ENCODE results near the gene TMEFF2. TPM values are rescaled to one million over a fixed set of nuclear protein-coding genes. Genes with fewer than 3 reads are reported as not detected.

TMEFF2 gene
- total RNA-seq, 2 experiments from 2014 or later = not detected

- no TSS peak for BruUV-seq (replicated peaks)
- no peak overlapping the region for H3K4me3 ChIP-seq (ENCODE audit: low read depth, low read length, poor library complexity, severe bottlenecking)
- no peak overlapping the region for H2AFZ ChIP-seq (ENCODE audit: low read length)
- no peaks in the 10 kb centered on the region for H3K9me2 ChIP-seq (ENCODE audit: insufficient read depth, low read length)
- H4K20me1 ChIP-seq (ENCODE audit: insufficient read depth, low read length) = no peaks in the 10 kb centered on the region
- DNase-seq (ENCODE audit: low spot score) = no peak
- no peaks in the 10 kb centered on the region for H3K9me3 ChIP-seq (ENCODE audit: low read length)
- no peaks in the 10 kb centered on the region for H3K4me1 ChIP-seq (ENCODE audit: insufficient read depth, low read length, poor library complexity, severe bottlenecking)
- no peak overlapping the region for H3K27ac ChIP-seq (ENCODE audit: low read depth, low read length, poor library complexity, severe bottlenecking)
- TF ChIP-seq EZH2phosphoT487 (IDR thresholded peaks at IDR 0.05; ENCODE audit: borderline replicate concordance, low read depth, low read length) = no peak
- no peak for TF ChIP-seq CTCF (conservative IDR thresholded peaks at IDR 0.05; ENCODE audit: low read length)
- CTCF ChIA-PET (ENCODE audit: unreplicated experiment) = no interaction called here
- H3K79me2 ChIP-seq (ENCODE audit: insufficient read depth, low read depth, low read length) = no peaks in the 10 kb centered on the region
- no peaks in the 10 kb centered on the region for H3K36me3 ChIP-seq (ENCODE audit: insufficient read depth, low read length)
- no peak overlapping the region for H3K4me2 ChIP-seq (ENCODE audit: low read length)
- POLR2A ChIA-PET = interaction anchor here (0.6 kb wide), 1 partner anchor 313 kb away, joined by 3 read pairs; no protein-coding TSS in a partner anchor
- intact Hi-C loops (cut with micrococcal nuclease; ENCODE audit: unreplicated experiment) = no loop called here
Measured at GRCh38 chr2:191981706-191982105, 213.0 kb downstream of the TMEFF2 start.

DNA sequence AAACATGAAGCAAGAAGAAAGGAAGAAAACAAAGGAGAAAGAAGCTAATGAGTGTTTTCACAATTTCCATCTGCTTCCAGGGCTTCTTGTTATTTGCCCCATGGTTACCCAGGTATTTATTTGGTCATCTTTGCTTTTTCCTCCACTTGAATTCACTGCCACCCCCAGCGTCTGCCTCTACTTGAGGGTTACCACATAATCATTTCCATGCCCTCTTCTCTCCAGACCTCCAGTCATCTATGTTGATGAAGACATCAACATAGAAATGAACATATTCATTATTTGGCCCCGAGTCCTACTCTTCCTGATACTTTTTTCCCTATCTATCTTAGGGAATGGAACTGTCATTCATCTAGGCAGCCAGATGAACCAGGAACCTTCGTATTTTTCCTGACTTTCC, 214.2 kb downstream of the TMEFF2 start:
- Histone ChIP-seq H3K9me3 (ENCODE audit: low read length) (no peaks in the 10 kb centered on the region), H3K36me3 (ENCODE audit: insufficient read depth, low read length) (no peaks in the 10 kb centered on the region), H4K20me1 (ENCODE audit: insufficient read depth, low read length) (no peaks in the 10 kb centered on the region), H3K27ac (ENCODE audit: low read depth, low read length, poor library complexity, severe bottlenecking) (no peak overlapping the region), H3K4me2 (ENCODE audit: low read length) (no peak overlapping the region), H2AFZ (ENCODE audit: low read length) (no peak overlapping the region), H3K9me2 (ENCODE audit: insufficient read depth, low read length) (no peaks in the 10 kb centered on the region), H3K79me2 (ENCODE audit: insufficient read depth, low read depth, low read length) (no peaks in the 10 kb centered on the region), H3K4me3 (ENCODE audit: low read depth, low read length, poor library complexity, severe bottlenecking) (no peak overlapping the region), H3K4me1 (ENCODE audit: insufficient read depth, low read length, poor library complexity, severe bottlenecking) (no peaks in the 10 kb centered on the region)
- intact Hi-C loops (cut with micrococcal nuclease; ENCODE audit: unreplicated experiment) = no loop called here
- CTCF ChIA-PET (ENCODE audit: unreplicated experiment) = no interaction called here
- TF ChIP-seq EZH2phosphoT487 (IDR thresholded peaks at IDR 0.05; ENCODE audit: borderline replicate concordance, low read depth, low read length) = no peak
- no peak for TF ChIP-seq CTCF (conservative IDR thresholded peaks at IDR 0.05; ENCODE audit: low read length)
- no TSS peak for BruUV-seq (replicated peaks)
- DNase-seq (ENCODE audit: low spot score) = no peak
- POLR2A ChIA-PET = interaction anchor here (0.6 kb wide), 1 partner anchor 10 kb away, joined by 3 read pairs; no protein-coding TSS in a partner anchor

GRCh38 chr2:191979221-191979730, 215.5 kb downstream of the TMEFF2 start:
- Histone ChIP-seq H3K4me2 (ENCODE audit: low read length) (no peak overlapping the region), H3K27ac (ENCODE audit: low read depth, low read length, poor library complexity, severe bottlenecking) (no peak overlapping the region), H3K4me3 (ENCODE audit: low read depth, low read length, poor library complexity, severe bottlenecking) (no peak overlapping the region), H2AFZ (ENCODE audit: low read length) (no peak overlapping the region), H3K79me2 (ENCODE audit: insufficient read depth, low read depth, low read length) (no peaks in the 10 kb centered on the region), H3K9me3 (ENCODE audit: low read length) (no peaks in the 10 kb centered on the region), H4K20me1 (ENCODE audit: insufficient read depth, low read length) (no peaks in the 10 kb centered on the region), H3K4me1 (ENCODE audit: insufficient read depth, low read length, poor library complexity, severe bottlenecking) (no peaks in the 10 kb centered on the region), H3K36me3 (ENCODE audit: insufficient read depth, low read length) (no peaks in the 10 kb centered on the region), H3K9me2 (ENCODE audit: insufficient read depth, low read length) (no peaks in the 10 kb centered on the region)
- DNase-seq (ENCODE audit: low spot score) = no peak
- BruUV-seq (replicated peaks) = no TSS peak
- POLR2A ChIA-PET = interaction anchor here (0.9 kb wide), 1 partner anchor 22 kb away, joined by 3 read pairs; no protein-coding TSS in a partner anchor
- intact Hi-C loops (cut with micrococcal nuclease; ENCODE audit: unreplicated experiment) = no loop called here
- CTCF ChIA-PET (ENCODE audit: unreplicated experiment) = no interaction called here
- no peak for TF ChIP-seq CTCF (conservative IDR thresholded peaks at IDR 0.05; ENCODE audit: low read length)
- no peak for TF ChIP-seq EZH2phosphoT487 (IDR thresholded peaks at IDR 0.05; ENCODE audit: borderline replicate concordance, low read depth, low read length)
